HepG2 (cell line): ENCODE results near the gene ZNF597. TPM values are rescaled to one million over a fixed set of nuclear protein-coding genes. Genes with fewer than 3 reads are reported as not detected.

ENCODE experiments used
- HDAC2 ChIP-seq: sonication (generic); formaldehyde crosslinking; IDR thresholded peaks from 2 replicates; pipeline ENCODE4 v1.4.0; 2020; ENCODE audit warnings: missing genetic modification reagents
- HIC2 ChIP-seq: sonication (generic); formaldehyde crosslinking; IDR thresholded peaks from 2 replicates; pipeline ENCODE4 v1.9.0; 2022; ENCODE audit warnings: low read depth, missing genetic modification reagents
- MAFG ChIP-seq: sonication (generic); formaldehyde crosslinking; IDR thresholded peaks from 2 replicates; pipeline ENCODE4 v1.5.1; 2020; ENCODE audit warnings: mild to moderate bottlenecking, missing genetic modification reagents
- MED1 ChIP-seq: sonication (generic); formaldehyde crosslinking; IDR thresholded peaks from 2 replicates; pipeline ENCODE4 v1.4.0; 2020; ENCODE audit warnings: missing genetic modification reagents
- MED8 ChIP-seq: sonication (generic); formaldehyde crosslinking; IDR thresholded peaks from 2 replicates; pipeline ENCODE4 v1.8.1; 2023; ENCODE audit warnings: mild to moderate bottlenecking, missing genetic modification reagents; ENCODE audit not compliant: insufficient replicate concordance
- MLLT10 ChIP-seq: sonication (generic); formaldehyde crosslinking; IDR thresholded peaks from 2 replicates; pipeline ENCODE4 v1.4.0; 2020; ENCODE audit warnings: missing genetic modification reagents
- MTF2 ChIP-seq: sonication (generic); formaldehyde crosslinking; IDR thresholded peaks from 2 replicates; pipeline ENCODE4 v1.5.0; 2020; ENCODE audit warnings: missing genetic modification reagents, borderline replicate concordance
- NFE2 ChIP-seq: sonication (generic); formaldehyde crosslinking; IDR thresholded peaks from 2 replicates; pipeline ENCODE4 v1.4.0; 2020; ENCODE audit warnings: missing genetic modification reagents
- PAF1 ChIP-seq: IDR thresholded peaks from 2 replicates; pipeline ENCODE4 v1.6.1; 2016; ENCODE audit warnings: missing genetic modification reagents, missing compliant biosample characterization
- PHF20 ChIP-seq: sonication (generic); formaldehyde crosslinking; IDR thresholded peaks from 2 replicates; pipeline ENCODE4 v1.5.0; 2020; ENCODE audit warnings: mild to moderate bottlenecking, missing genetic modification reagents
- SALL1 ChIP-seq: sonication (generic); formaldehyde crosslinking; IDR thresholded peaks from 2 replicates; pipeline ENCODE4 v1.8.0; 2022; ENCODE audit warnings: mild to moderate bottlenecking, missing genetic modification reagents
- SRSF1 ChIP-seq: fragments of 200-400 bp; formaldehyde crosslinking; optimal IDR thresholded peaks from 2 replicates; pipeline ENCODE3; 2017; ENCODE audit warnings: mild to moderate bottlenecking, low read depth, low read length, moderate library complexity
- U2AF1 ChIP-seq: fragments of 200-400 bp; formaldehyde crosslinking; optimal IDR thresholded peaks from 2 replicates; pipeline ENCODE3; 2017; ENCODE audit warnings: mild to moderate bottlenecking, low read depth, low read length
- YEATS4 ChIP-seq: sonication (generic); formaldehyde crosslinking; IDR thresholded peaks from 2 replicates; pipeline ENCODE4 v1.4.0; 2020; ENCODE audit warnings: missing genetic modification reagents, borderline replicate concordance
- ZC3H13 ChIP-seq: sonication (generic); formaldehyde crosslinking; IDR thresholded peaks from 2 replicates; pipeline ENCODE4 v1.8.1; 2023; ENCODE audit warnings: mild to moderate bottlenecking, missing genetic modification reagents, moderate library complexity
- ZNF101 ChIP-seq: sonication (generic); formaldehyde crosslinking; IDR thresholded peaks from 2 replicates; pipeline ENCODE4 v1.4.0; 2020; ENCODE audit warnings: mild to moderate bottlenecking, low read depth, missing genetic modification reagents, borderline replicate concordance
- ZNF124 ChIP-seq: sonication (generic); formaldehyde crosslinking; IDR thresholded peaks from 2 replicates; pipeline ENCODE4 v1.4.0; 2020; ENCODE audit warnings: missing genetic modification reagents
- ZNF235 ChIP-seq: sonication (generic); formaldehyde crosslinking; IDR thresholded peaks from 2 replicates; pipeline ENCODE4 v1.8.1; 2023; ENCODE audit warnings: mild to moderate bottlenecking, missing genetic modification reagents, borderline replicate concordance
- ZNF44 ChIP-seq: sonication (generic); formaldehyde crosslinking; IDR thresholded peaks from 2 replicates; pipeline ENCODE4 v1.5.1; 2020; ENCODE audit warnings: mild to moderate bottlenecking, missing genetic modification reagents
- ZNF746 ChIP-seq: sonication (generic); formaldehyde crosslinking; IDR thresholded peaks from 2 replicates; pipeline ENCODE4 v1.8.0; 2022; ENCODE audit warnings: mild to moderate bottlenecking, missing genetic modification reagents
- ZNF749 ChIP-seq: sonication (generic); formaldehyde crosslinking; IDR thresholded peaks from 2 replicates; pipeline ENCODE4 v1.8.0; 2022; ENCODE audit warnings: mild to moderate bottlenecking, missing genetic modification reagents, moderate library complexity, borderline replicate concordance
- ZNF792 ChIP-seq: IDR thresholded peaks from 2 replicates; pipeline ENCODE4 v1.6.1; 2016
- ZNF800 ChIP-seq: sonication (generic); formaldehyde crosslinking; IDR thresholded peaks from 2 replicates; pipeline ENCODE4 v1.4.0; 2020; ENCODE audit warnings: missing genetic modification reagents
- ZNF883 ChIP-seq: sonication (generic); formaldehyde crosslinking; IDR thresholded peaks from 2 replicates; pipeline ENCODE4 v1.5.1; 2020; ENCODE audit warnings: mild to moderate bottlenecking, missing genetic modification reagents; ENCODE audit errors: not compliant biosample characterization
- ZNF891 ChIP-seq: sonication (generic); formaldehyde crosslinking; IDR thresholded peaks from 2 replicates; pipeline ENCODE4 v1.5.0; 2020; ENCODE audit warnings: mild to moderate bottlenecking, missing genetic modification reagents
- polyA plus RNA-seq, 8 experiments: library from polyadenylated mRNA; depleted of rRNA in 3 of 8; stranded (reverse) in 7 of 8; unstranded in 1 of 8; fragments of >200 nt; fragmentation: Illumina TruSeq in 4 of 8; extraction: Trizol in 4 of 8; gene quantifications; 2 replicates each; pipeline versions ENCODE4 v1.2.1 to v1.2.3, GENCODE V29; 2011 to 2016; ENCODE audit warnings: low read depth in 4 of 8, missing spikeins in 1 of 8, mixed read lengths in 1 of 8; ENCODE audit not compliant: insufficient read depth in 1 of 8
- total RNA-seq, 5 experiments: library from RNA; depleted of rRNA; stranded (reverse); fragments of >200 nt; fragmentation: Illumina TruSeq; extraction: Trizol; gene quantifications; 2 replicates each; pipeline ENCODE4 v1.2.3, GENCODE V29; 2016; ENCODE audit warnings: low read depth in 1 of 5
- TF ChIP-seq, protein P1 (sequence below): IDR thresholded peaks from 2 replicates; pipeline ENCODE4 v1.6.1; 2016; ENCODE audit warnings: control low read depth

Gene ZNF597
- total and polyA plus RNA-seq, 2 of the 13 experiments (the other 11 are each of a cell fraction or from before 2014, with no cell fraction given), result 1.3 to 2.4 TPM

GRCh38 chr16:3400779-3401688, 42.3 kb downstream of the ZNF597 start, which contains the start of the genes ZNF174 and ZSCAN32 (continued):
- TF ChIP-seq ZNF800 (CRISPR knock-in tag) (0 out of 2 replicates have a peak, but pooled peaks have one; percentile 36), ZNF891 (CRISPR knock-in tag) (peak; percentile 71; the same call in 1 of the 2 replicates), U2AF1 (no peak), SALL1 (CRISPR knock-in tag) (peak; percentile 66), NFE2 (no peak), ZNF101 (CRISPR knock-in tag) (no peak), ZNF44 (CRISPR knock-in tag) (0 out of 2 replicates have a peak, but pooled peaks have one; percentile 39), ZC3H13 (CRISPR knock-in tag) (0 out of 2 replicates have a peak, but pooled peaks have one; percentile 60), ZNF235 (CRISPR knock-in tag) (0 out of 2 replicates have a peak, but pooled peaks have one; percentile 40), HIC2 (CRISPR knock-in tag) (0 out of 2 replicates have a peak, but pooled peaks have one; percentile 22), MAFG (CRISPR knock-in tag) (no peak), PHF20 (CRISPR knock-in tag) (peak; percentile 85), ZNF883 (CRISPR knock-in tag) (peak; percentile 52), ZNF792 (CRISPR knock-in tag) (peak; percentile 82), MED1 (peak; percentile 78), MED8 (CRISPR knock-in tag) (peak; percentile 46), HDAC2 (CRISPR knock-in tag) (peak; percentile 65), SRSF1 (peak; percentile 95), MTF2 (CRISPR knock-in tag) (peak; percentile 76; the same call in 1 of the 2 replicates), PAF1 (CRISPR knock-in tag) (no peak), ZNF124 (CRISPR knock-in tag) (peak; percentile 60; the same call in 1 of the 2 replicates), ZNF749 (CRISPR knock-in tag) (peak; percentile 79; the same call in 1 of the 2 replicates), ZNF746 (CRISPR knock-in tag) (no peak; the same call in 1 of the 2 replicates), YEATS4 (CRISPR knock-in tag) (peak; percentile 74; the same call in 1 of the 2 replicates), MLLT10 (CRISPR knock-in tag) (no peak)
- TF ChIP-seq, protein P1, sequence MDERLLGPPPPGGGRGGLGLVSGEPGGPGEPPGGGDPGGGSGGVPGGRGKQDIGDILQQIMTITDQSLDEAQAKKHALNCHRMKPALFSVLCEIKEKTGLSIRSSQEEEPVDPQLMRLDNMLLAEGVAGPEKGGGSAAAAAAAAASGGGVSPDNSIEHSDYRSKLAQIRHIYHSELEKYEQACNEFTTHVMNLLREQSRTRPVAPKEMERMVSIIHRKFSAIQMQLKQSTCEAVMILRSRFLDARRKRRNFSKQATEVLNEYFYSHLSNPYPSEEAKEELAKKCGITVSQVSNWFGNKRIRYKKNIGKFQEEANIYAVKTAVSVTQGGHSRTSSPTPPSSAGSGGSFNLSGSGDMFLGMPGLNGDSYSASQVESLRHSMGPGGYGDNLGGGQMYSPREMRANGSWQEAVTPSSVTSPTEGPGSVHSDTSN (CRISPR knock-in tag), result peak; percentile 97
